Measurements from ENCODE around the gene FAM168A. TPM values are rescaled to one million over a fixed set of nuclear protein-coding genes. Genes with fewer than 3 reads are reported as not detected.

FAM168A gene
- total and polyA plus RNA-seq, 3 donors from 2014 or later = 20.1 to 30.2 (median 29.8) TPM

- H3K4me1 ChIP-seq = no peaks in the 10 kb centered on the region
- 92% methylated on average over 7 of the region's 7 CpGs for whole genome bisulfite sequencing, 2 donors
- intact Hi-C loops (cut with DNase I; ENCODE audit: low total_unique reads) = loop anchor here (10.0 kb wide), 2 partner anchors 45 to 265 kb away; no protein-coding TSS in a partner anchor
These were observed 208.0 kb downstream of the FAM168A start for GRCh38 chr11:73389916-73390315.

DNA sequence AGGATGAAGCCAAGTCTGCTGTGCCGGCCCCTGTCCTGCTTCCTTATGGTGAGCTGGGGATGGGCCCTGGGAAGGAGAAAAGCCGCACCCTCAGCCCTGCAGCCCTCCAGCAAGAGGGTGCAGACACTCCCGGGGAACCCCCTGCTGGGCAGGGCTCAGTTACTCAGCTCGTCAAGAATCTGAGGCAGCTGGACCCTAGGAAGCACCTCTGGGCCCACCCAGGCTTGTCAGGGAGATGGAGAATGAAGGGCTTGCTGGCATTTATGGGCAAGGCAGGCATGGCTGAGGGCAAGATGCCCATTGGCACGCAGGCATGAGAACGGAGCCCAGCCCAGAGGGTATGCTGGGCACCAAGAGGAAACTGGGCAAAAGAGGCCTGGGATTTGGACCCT lies 208.8 kb downstream of the FAM168A start:
- intact Hi-C loops (cut with DNase I; ENCODE audit: low total_unique reads) = no loop called here
- Histone ChIP-seq H3K27ac (no peak overlapping the region), H3K4me1 (peaks cover under 1% of the 10 kb centered on the region), H3K4me3 (no peak overlapping the region), H3K9me3 (no peaks in the 10 kb centered on the region), H3K36me3 (ENCODE audit: low read depth, missing control alignments) (no peaks in the 10 kb centered on the region), H3K27me3 (no peaks in the 10 kb centered on the region)
- TF ChIP-seq, protein P1, sequence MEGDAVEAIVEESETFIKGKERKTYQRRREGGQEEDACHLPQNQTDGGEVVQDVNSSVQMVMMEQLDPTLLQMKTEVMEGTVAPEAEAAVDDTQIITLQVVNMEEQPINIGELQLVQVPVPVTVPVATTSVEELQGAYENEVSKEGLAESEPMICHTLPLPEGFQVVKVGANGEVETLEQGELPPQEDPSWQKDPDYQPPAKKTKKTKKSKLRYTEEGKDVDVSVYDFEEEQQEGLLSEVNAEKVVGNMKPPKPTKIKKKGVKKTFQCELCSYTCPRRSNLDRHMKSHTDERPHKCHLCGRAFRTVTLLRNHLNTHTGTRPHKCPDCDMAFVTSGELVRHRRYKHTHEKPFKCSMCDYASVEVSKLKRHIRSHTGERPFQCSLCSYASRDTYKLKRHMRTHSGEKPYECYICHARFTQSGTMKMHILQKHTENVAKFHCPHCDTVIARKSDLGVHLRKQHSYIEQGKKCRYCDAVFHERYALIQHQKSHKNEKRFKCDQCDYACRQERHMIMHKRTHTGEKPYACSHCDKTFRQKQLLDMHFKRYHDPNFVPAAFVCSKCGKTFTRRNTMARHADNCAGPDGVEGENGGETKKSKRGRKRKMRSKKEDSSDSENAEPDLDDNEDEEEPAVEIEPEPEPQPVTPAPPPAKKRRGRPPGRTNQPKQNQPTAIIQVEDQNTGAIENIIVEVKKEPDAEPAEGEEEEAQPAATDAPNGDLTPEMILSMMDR (IDR thresholded peaks at IDR 0.05) = no peak
- no peak for TF ChIP-seq POLR2A (IDR thresholded peaks at IDR 0.05)
- WGBS, 2 donors = 87 to 88% methylated on average over 4 to 6 of the region's 6 CpGs
- DNase-seq = no peak

More at GRCh38 chr11:73389916-73390315, 208.0 kb downstream of the FAM168A start:
- no peaks in the 10 kb centered on the region for H3K36me3 ChIP-seq (ENCODE audit: low read depth, missing control alignments)
- no peak overlapping the region for H3K27ac ChIP-seq
- no peaks in the 10 kb centered on the region for H3K27me3 ChIP-seq
- H3K9me3 ChIP-seq = no peaks in the 10 kb centered on the region
- TF ChIP-seq, protein P1 (IDR thresholded peaks at IDR 0.05) = no peak
- TF ChIP-seq POLR2A (IDR thresholded peaks at IDR 0.05) = no peak
- DNase-seq = no peak
- no peak overlapping the region for H3K4me3 ChIP-seq

DNA sequence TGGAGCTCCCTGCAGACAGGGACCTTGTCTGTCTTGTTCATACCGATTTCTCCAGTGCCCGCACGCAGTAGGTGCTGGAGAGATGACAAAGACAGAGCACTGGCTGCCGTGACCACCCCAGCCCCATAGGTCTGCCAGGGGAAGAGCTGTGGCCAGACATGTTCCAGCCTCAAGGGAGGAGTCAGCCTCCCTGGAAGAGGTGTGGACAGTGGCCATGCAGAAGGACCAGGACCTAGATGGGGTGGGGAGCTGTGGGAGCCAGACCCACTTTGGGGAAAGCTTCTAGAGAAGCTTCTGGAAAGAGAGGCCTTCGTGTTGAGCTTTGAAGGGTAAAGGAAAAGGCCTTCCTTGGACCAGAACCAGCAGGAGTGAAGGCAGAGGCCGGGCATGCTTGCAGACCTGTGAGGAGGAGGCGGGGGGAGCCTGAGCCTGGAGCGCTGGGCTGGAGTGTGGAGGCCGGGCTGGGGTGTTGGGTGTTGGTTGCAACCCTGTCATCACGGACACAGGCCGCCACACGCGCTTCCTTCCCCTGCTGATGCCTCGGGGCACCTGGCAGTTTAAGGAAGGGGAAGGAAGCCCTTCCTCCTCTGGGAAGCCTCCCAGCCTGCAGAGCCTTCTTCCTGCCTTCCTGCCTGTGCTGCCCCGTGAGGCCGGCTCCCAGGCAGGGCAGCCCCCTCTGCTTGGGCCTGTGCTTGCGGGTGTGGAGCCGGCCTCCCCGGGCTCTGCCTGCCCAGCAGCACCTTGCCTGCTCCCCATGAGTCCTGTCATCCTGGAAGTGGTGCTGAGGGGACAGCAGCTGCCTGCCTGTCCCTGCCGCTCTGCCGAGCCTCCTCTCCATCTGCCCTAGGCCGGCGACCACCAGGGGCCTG lies 209.4 kb downstream of the FAM168A start:
- Histone ChIP-seq H3K4me1 (peaks cover 7% of the 10 kb centered on the region), H3K27me3 (no peaks in the 10 kb centered on the region), H3K27ac (no peak overlapping the region), H3K9me3 (no peaks in the 10 kb centered on the region), H3K36me3 (ENCODE audit: low read depth, missing control alignments) (no peaks in the 10 kb centered on the region), H3K4me3 (no peak overlapping the region)
- DNase-seq = no peak
- TF ChIP-seq, protein P1 (IDR thresholded peaks at IDR 0.05) = no peak
- no peak for TF ChIP-seq POLR2A (IDR thresholded peaks at IDR 0.05)
- WGBS, 2 donors = 82 to 84% methylated on average over 8 to 23 of the region's 23 CpGs
- intact Hi-C loops (cut with DNase I; ENCODE audit: low total_unique reads) = no loop called here

- H3K4me1 ChIP-seq = peaks cover 14% of the 10 kb centered on the region
- 73 to 89% methylated on average over 8 to 21 of the region's 21 CpGs for WGBS, 2 donors
- no peak for DNase-seq
These were observed 210.2 kb downstream of the FAM168A start for GRCh38 chr11:73387594-73388264.

DNA sequence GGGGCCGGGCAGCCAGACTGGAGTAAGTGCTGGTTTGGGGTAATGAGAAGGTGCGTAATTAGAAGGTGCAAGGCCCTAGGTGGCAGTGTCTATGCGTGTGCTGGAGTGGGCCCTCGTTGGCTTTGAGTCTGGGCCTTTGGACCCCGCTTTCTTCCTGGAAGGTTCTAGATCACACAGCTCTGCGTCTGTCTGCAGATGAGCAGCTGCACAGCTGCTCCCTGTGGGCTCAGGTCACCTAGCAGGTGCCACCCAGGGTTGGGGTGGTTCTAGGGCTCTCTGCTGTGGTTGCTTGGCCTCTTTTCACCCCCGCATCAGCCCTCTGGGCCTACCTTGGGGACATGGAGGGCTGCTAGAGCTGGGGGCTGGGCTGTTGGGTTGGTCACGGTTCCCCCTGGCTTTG lies 211.4 kb downstream of the FAM168A start:
- 71 to 96% methylated on average over 2 to 8 of the region's 8 CpGs for WGBS, 2 donors
- no peak for DNase-seq
- Histone ChIP-seq H3K36me3 (ENCODE audit: low read depth, missing control alignments) (no peaks in the 10 kb centered on the region), H3K4me1 (peaks cover 14% of the 10 kb centered on the region), H3K9me3 (no peaks in the 10 kb centered on the region), H3K4me3 (no peak overlapping the region), H3K27me3 (no peaks in the 10 kb centered on the region), H3K27ac (no peak overlapping the region)
- intact Hi-C loops (cut with DNase I; ENCODE audit: low total_unique reads) = no loop called here
- no peak for TF ChIP-seq POLR2A (IDR thresholded peaks at IDR 0.05)
- TF ChIP-seq, protein P1 (IDR thresholded peaks at IDR 0.05) = no peak

More at GRCh38 chr11:73387594-73388264, 210.2 kb downstream of the FAM168A start:
- H3K27me3 ChIP-seq = no peaks in the 10 kb centered on the region
- no peaks in the 10 kb centered on the region for H3K36me3 ChIP-seq (ENCODE audit: low read depth, missing control alignments)
- TF ChIP-seq POLR2A (IDR thresholded peaks at IDR 0.05) = no peak
- no peaks in the 10 kb centered on the region for H3K9me3 ChIP-seq
- H3K4me3 ChIP-seq = no peak overlapping the region
- intact Hi-C loops (cut with DNase I; ENCODE audit: low total_unique reads) = no loop called here
- no peak overlapping the region for H3K27ac ChIP-seq
